ENCODE results near the gene GPR32. TPM values are rescaled to one million over a fixed set of nuclear protein-coding genes. Genes with fewer than 3 reads are reported as not detected.

Gene GPR32, protein sequence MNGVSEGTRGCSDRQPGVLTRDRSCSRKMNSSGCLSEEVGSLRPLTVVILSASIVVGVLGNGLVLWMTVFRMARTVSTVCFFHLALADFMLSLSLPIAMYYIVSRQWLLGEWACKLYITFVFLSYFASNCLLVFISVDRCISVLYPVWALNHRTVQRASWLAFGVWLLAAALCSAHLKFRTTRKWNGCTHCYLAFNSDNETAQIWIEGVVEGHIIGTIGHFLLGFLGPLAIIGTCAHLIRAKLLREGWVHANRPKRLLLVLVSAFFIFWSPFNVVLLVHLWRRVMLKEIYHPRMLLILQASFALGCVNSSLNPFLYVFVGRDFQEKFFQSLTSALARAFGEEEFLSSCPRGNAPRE
- total RNA-seq: not detected in 2 replicates

GRCh38 chr19:50770164-50770563 lies at the start of gene GPR32:
TSS of gene GPR32 (plus strand) at chr19:50770464. CDS start at chr19:50770601, 137 bp downstream.

GRCh38 chr19:50723069-50723468 lies 47.2 kb upstream of the GPR32 start, which contains the start of gene CLEC11A:
TSS of gene CLEC11A (plus strand) at chr19:50723364. CDS start at chr19:50723526, 162 bp downstream.

GRCh38 chr19:50790396-50790795 lies 20.1 kb downstream of the GPR32 start, which contains the start of gene ACP4:
TSS of gene ACP4 (plus strand) at chr19:50790415. CDS start at chr19:50790415, 0 bp downstream.

Other genes with a start within 250 kb of the GPR32 start
- gene LRRC4B, start 202.0 kb upstream of the GPR32 start, total RNA-seq: 0.26 and 1.2 TPM in 2 replicates
- 0.20 TPM in 2 replicates for gene SYT3, start 130.6 kb upstream of the GPR32 start, total RNA-seq
- gene C19orf81, start 121.0 kb upstream of the GPR32 start, total RNA-seq: not detected in 2 replicates
- gene SHANK1, start 50.7 kb upstream of the GPR32 start, total RNA-seq: 5.8 and 6.4 TPM in 2 replicates
- 69.0 and 84.0 TPM in 2 replicates for gene CLEC11A, start 47.1 kb upstream of the GPR32 start, total RNA-seq
- not detected in 2 replicates for gene ACP4, start 20.0 kb downstream of the GPR32 start, total RNA-seq
- gene KLK1, start 53.3 kb downstream of the GPR32 start, total RNA-seq: not detected in 2 replicates
- not detected in 2 replicates for gene KLK15, start 63.1 kb downstream of the GPR32 start, total RNA-seq
- gene KLK3, start 84.5 kb downstream of the GPR32 start, total RNA-seq: not detected in 2 replicates
- gene KLK2, start 103.0 kb downstream of the GPR32 start, total RNA-seq: not detected in 2 replicates
- not detected in 2 replicates for gene KLK4, start 140.9 kb downstream of the GPR32 start, total RNA-seq
- gene KLK5, start 182.6 kb downstream of the GPR32 start, total RNA-seq: not detected in 2 replicates
- not detected in 2 replicates for gene KLK6, start 199.1 kb downstream of the GPR32 start, total RNA-seq
- 0.13 TPM in 1 of 2 replicates, not detected in the other for gene KLK7, start 213.5 kb downstream of the GPR32 start, total RNA-seq
- gene KLK8, start 231.1 kb downstream of the GPR32 start, total RNA-seq: not detected in 2 replicates
- not detected in 2 replicates for gene KLK10, start 249.2 kb downstream of the GPR32 start, total RNA-seq

All from smooth muscle cell of the pulmonary artery (primary cell).